ENCODE data around the gene TRIM28. TPM values are rescaled to one million over a fixed set of nuclear protein-coding genes. Genes with fewer than 3 reads are reported as not detected.

Gene TRIM28
- total and polyA plus RNA-seq, 9 of the 15 experiments (the other 6 are each of a cell fraction or from before 2014, with no cell fraction given): 12.1 to 797 (median 490) TPM

DNA sequence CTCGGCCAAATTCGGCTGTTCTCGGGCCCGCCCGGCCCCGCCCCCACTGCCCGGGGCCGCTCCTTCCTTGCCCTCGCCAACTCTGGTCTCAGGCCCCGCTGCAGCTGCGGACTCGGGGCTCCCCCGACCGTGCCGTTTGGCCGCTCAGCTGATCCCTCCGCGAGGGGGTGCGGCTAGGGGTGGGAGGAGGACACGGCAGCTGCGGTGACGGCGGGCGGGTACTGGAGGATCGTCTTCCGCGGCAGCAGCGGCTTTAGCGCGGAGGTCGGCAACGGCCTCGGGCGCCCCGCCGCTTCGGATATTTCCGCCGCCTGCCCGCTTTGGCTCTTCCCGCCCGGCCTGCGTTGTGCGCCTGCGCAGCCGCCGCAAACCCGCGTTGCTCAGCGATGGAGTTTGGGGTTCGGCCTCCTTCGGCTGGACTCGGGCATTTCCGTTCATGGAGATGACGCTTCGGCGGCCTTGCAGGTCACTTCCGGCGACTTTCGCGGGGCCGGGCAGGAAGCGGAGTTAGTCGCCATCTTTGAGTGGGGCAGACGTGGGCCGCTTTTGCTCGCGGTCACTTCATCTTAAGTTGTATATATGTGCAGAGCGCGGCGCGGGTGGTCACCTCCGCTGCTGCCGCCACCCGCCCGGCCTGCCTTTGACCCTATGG, 14.9 kb downstream of the TRIM28 start (continued):
- TF ChIP-seq TAF1 (IDR thresholded peaks at IDR 0.05; ENCODE audit: control insufficient read depth, extremely low read depth, insufficient read depth, low read length, severe bottlenecking): peak; percentile 15
- peak; percentile 41; the same call in 1 of the 2 replicates for TF ChIP-seq JUND (IDR thresholded peaks at IDR 0.05; ENCODE audit: borderline replicate concordance, low read depth, low read length)
- peak; percentile 23; the same call in 1 of the 3 replicates for TF ChIP-seq JUND (tag; IDR thresholded peaks at IDR 0.05; ENCODE audit: borderline replicate concordance, low read depth, low read length)
- TF ChIP-seq RB1 (IDR thresholded peaks at IDR 0.05; ENCODE audit: low read depth): peak; percentile 66
- TF ChIP-seq, protein P1, sequence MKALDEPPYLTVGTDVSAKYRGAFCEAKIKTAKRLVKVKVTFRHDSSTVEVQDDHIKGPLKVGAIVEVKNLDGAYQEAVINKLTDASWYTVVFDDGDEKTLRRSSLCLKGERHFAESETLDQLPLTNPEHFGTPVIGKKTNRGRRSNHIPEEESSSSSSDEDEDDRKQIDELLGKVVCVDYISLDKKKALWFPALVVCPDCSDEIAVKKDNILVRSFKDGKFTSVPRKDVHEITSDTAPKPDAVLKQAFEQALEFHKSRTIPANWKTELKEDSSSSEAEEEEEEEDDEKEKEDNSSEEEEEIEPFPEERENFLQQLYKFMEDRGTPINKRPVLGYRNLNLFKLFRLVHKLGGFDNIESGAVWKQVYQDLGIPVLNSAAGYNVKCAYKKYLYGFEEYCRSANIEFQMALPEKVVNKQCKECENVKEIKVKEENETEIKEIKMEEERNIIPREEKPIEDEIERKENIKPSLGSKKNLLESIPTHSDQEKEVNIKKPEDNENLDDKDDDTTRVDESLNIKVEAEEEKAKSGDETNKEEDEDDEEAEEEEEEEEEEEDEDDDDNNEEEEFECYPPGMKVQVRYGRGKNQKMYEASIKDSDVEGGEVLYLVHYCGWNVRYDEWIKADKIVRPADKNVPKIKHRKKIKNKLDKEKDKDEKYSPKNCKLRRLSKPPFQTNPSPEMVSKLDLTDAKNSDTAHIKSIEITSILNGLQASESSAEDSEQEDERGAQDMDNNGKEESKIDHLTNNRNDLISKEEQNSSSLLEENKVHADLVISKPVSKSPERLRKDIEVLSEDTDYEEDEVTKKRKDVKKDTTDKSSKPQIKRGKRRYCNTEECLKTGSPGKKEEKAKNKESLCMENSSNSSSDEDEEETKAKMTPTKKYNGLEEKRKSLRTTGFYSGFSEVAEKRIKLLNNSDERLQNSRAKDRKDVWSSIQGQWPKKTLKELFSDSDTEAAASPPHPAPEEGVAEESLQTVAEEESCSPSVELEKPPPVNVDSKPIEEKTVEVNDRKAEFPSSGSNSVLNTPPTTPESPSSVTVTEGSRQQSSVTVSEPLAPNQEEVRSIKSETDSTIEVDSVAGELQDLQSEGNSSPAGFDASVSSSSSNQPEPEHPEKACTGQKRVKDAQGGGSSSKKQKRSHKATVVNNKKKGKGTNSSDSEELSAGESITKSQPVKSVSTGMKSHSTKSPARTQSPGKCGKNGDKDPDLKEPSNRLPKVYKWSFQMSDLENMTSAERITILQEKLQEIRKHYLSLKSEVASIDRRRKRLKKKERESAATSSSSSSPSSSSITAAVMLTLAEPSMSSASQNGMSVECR (CRISPR knock-in tag; IDR thresholded peaks at IDR 0.05): peak; percentile 7
- TF ChIP-seq SREBF1 (IDR thresholded peaks at IDR 0.05; ENCODE audit: borderline replicate concordance, low read depth, low read length): no peak
- peak; percentile 95 for TF ChIP-seq GABPA (tag; conservative IDR thresholded peaks at IDR 0.05; ENCODE audit: low read depth)
- no peak for TF ChIP-seq EP300 (IDR thresholded peaks at IDR 0.05; ENCODE audit: low read length)
- TF ChIP-seq, protein P2, sequence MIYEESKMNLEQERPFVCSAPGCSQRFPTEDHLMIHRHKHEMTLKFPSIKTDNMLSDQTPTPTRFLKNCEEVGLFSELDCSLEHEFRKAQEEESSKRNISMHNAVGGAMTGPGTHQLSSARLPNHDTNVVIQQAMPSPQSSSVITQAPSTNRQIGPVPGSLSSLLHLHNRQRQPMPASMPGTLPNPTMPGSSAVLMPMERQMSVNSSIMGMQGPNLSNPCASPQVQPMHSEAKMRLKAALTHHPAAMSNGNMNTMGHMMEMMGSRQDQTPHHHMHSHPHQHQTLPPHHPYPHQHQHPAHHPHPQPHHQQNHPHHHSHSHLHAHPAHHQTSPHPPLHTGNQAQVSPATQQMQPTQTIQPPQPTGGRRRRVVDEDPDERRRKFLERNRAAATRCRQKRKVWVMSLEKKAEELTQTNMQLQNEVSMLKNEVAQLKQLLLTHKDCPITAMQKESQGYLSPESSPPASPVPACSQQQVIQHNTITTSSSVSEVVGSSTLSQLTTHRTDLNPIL (CRISPR knock-in tag; IDR thresholded peaks at IDR 0.05): no peak
- peak; percentile 82 for TF ChIP-seq MEIS2 (IDR thresholded peaks at IDR 0.05; ENCODE audit: partially characterized antibody)
- peak; percentile 82 for TF ChIP-seq ZSCAN29 (IDR thresholded peaks at IDR 0.05)
- TF ChIP-seq SIN3A (IDR thresholded peaks at IDR 0.05; ENCODE audit: borderline replicate concordance in 2 of 2, control insufficient read depth in 1 of 2, low read depth in 2 of 2, low read length in 2 of 2): no peak
- TF ChIP-seq, protein P3, sequence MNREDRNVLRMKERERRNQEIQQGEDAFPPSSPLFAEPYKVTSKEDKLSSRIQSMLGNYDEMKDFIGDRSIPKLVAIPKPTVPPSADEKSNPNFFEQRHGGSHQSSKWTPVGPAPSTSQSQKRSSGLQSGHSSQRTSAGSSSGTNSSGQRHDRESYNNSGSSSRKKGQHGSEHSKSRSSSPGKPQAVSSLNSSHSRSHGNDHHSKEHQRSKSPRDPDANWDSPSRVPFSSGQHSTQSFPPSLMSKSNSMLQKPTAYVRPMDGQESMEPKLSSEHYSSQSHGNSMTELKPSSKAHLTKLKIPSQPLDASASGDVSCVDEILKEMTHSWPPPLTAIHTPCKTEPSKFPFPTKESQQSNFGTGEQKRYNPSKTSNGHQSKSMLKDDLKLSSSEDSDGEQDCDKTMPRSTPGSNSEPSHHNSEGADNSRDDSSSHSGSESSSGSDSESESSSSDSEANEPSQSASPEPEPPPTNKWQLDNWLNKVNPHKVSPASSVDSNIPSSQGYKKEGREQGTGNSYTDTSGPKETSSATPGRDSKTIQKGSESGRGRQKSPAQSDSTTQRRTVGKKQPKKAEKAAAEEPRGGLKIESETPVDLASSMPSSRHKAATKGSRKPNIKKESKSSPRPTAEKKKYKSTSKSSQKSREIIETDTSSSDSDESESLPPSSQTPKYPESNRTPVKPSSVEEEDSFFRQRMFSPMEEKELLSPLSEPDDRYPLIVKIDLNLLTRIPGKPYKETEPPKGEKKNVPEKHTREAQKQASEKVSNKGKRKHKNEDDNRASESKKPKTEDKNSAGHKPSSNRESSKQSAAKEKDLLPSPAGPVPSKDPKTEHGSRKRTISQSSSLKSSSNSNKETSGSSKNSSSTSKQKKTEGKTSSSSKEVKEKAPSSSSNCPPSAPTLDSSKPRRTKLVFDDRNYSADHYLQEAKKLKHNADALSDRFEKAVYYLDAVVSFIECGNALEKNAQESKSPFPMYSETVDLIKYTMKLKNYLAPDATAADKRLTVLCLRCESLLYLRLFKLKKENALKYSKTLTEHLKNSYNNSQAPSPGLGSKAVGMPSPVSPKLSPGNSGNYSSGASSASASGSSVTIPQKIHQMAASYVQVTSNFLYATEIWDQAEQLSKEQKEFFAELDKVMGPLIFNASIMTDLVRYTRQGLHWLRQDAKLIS (CRISPR knock-in tag; IDR thresholded peaks at IDR 0.05): 0 out of 2 replicates have a peak, but pooled peaks have one; percentile 6
- TF ChIP-seq HDAC3 (IDR thresholded peaks at IDR 0.05; ENCODE audit: borderline replicate concordance, partially characterized antibody): no peak
- peak; percentile 56 for TF ChIP-seq U2AF1 (optimal IDR thresholded peaks at IDR 0.05; ENCODE audit: low read depth, low read length)
- peak; percentile 4 for TF ChIP-seq CCNT2 (IDR thresholded peaks at IDR 0.05; ENCODE audit: borderline replicate concordance, extremely low read depth, insufficient read length, low read depth, low read length)
- TF ChIP-seq MBD2 (IDR thresholded peaks at IDR 0.05; ENCODE audit: borderline replicate concordance, low read depth): peak; percentile 43

All from K562 (cell line).